Neuronal stem cell (in vitro differentiated cells): ENCODE data around the gene C22orf39.
A peak's percentile ranks its signal among the peaks of the same experiment; 100 is the strongest.

Source experiments
- DNase-seq: peaks from one replicate; pipeline ENCODE4 v3.0.0-alpha.2; 2013; ENCODE audit warnings: low spot score
- H2AFZ ChIP-seq: one replicate; pipeline ENCODE4 v1.6.1; 2013; ENCODE audit warnings: mild to moderate bottlenecking, low read length, inconsistent platforms
- H2AK5ac ChIP-seq: 2 replicates; pipeline ENCODE4 v1.6.1; 2013; ENCODE audit warnings: low read depth, mild to moderate bottlenecking, inconsistent platforms, low read length, moderate library complexity, mixed read lengths
- H2BK120ac ChIP-seq: 2 replicates; pipeline ENCODE4 v1.6.1; 2013; ENCODE audit warnings: low read depth, mild to moderate bottlenecking, inconsistent platforms, low read length, moderate library complexity, mixed read lengths
- H2BK12ac ChIP-seq: one replicate; pipeline ENCODE4 v1.6.1; 2013; ENCODE audit warnings: low read length, inconsistent platforms
- H2BK15ac ChIP-seq: 2 replicates; pipeline ENCODE4 v1.6.1; 2013; ENCODE audit warnings: mild to moderate bottlenecking, low read length, inconsistent platforms, mixed read lengths
- H2BK5ac ChIP-seq: one replicate; pipeline ENCODE4 v1.6.1; 2013; ENCODE audit warnings: inconsistent platforms, mild to moderate bottlenecking, low read length, moderate library complexity
- H3K14ac ChIP-seq: one replicate; pipeline ENCODE4 v1.6.1; 2013; ENCODE audit warnings: low read length, inconsistent platforms
- H3K18ac ChIP-seq: 2 replicates; pipeline ENCODE4 v1.6.1; 2013; ENCODE audit warnings: low read length, inconsistent platforms
- H3K23ac ChIP-seq: 2 replicates; pipeline ENCODE4 v1.6.1; 2013; ENCODE audit warnings: low read depth, mild to moderate bottlenecking, mixed read lengths, low read length, inconsistent platforms; ENCODE audit not compliant: poor library complexity
- H3K27ac ChIP-seq: replicated peaks from 3 replicates; pipeline ENCODE4 v1.5.1; 2013; ENCODE audit warnings: low read length, inconsistent platforms
- H3K27me3 ChIP-seq, 3 experiments: 2 replicates each; pipeline ENCODE4 v1.6.1; 2013; ENCODE audit warnings: low read length in 3 of 3, mild to moderate bottlenecking in 2 of 3, inconsistent platforms in 1 of 3, low read depth in 1 of 3, mixed read lengths in 1 of 3, moderate library complexity in 1 of 3; ENCODE audit not compliant: control insufficient read depth in 3 of 3, insufficient read depth in 3 of 3
- H3K36me3 ChIP-seq, 2 donors: replicated peaks in 1 of 2; 2 replicates each; pipeline ENCODE4 v1.6.1; 2013; ENCODE audit warnings: low read length in 2 of 2; ENCODE audit not compliant: control insufficient read depth in 2 of 2, insufficient read depth in 2 of 2
- H3K4ac ChIP-seq: 2 replicates; pipeline ENCODE4 v1.6.1; 2013; ENCODE audit warnings: inconsistent platforms, mild to moderate bottlenecking, low read length, moderate library complexity
- H3K4me1 ChIP-seq, 2 donors: 1 replicate in 1 of 2; 2 replicates in 1 of 2; pipeline ENCODE4 v1.6.1; 2013; ENCODE audit warnings: low read length in 2 of 2, low read depth in 1 of 2; ENCODE audit not compliant: control insufficient read depth in 2 of 2, insufficient read depth in 1 of 2
- H3K4me2 ChIP-seq: one replicate; pipeline ENCODE4 v1.6.1; 2013; ENCODE audit warnings: mild to moderate bottlenecking, low read length, inconsistent platforms; ENCODE audit not compliant: insufficient read depth, poor library complexity, severe bottlenecking
- H3K4me3 ChIP-seq, 2 donors: 2 replicates each; pipeline ENCODE4 v1.5.1; 2013; ENCODE audit warnings: low read length in 2 of 2, mild to moderate bottlenecking in 2 of 2, inconsistent platforms in 1 of 2, moderate library complexity in 1 of 2
- H3K79me1 ChIP-seq: one replicate; pipeline ENCODE4 v1.6.1; 2013; ENCODE audit warnings: low read depth, mild to moderate bottlenecking, inconsistent platforms, low read length, moderate library complexity
- H3K9ac ChIP-seq: one replicate; pipeline ENCODE4 v1.6.1; 2013; ENCODE audit warnings: mild to moderate bottlenecking, low read depth, low read length, inconsistent platforms; ENCODE audit not compliant: poor library complexity
- H3K9me3 ChIP-seq, 2 donors: replicated peaks in 1 of 2; 2 replicates each; pipeline versions ENCODE3 to v1.6.1; 2013; ENCODE audit warnings: low read length in 2 of 2, mild to moderate bottlenecking in 2 of 2, inconsistent platforms in 1 of 2, low read depth in 1 of 2, mixed read lengths in 1 of 2, moderate library complexity in 1 of 2; ENCODE audit not compliant: control insufficient read depth in 2 of 2, insufficient read depth in 1 of 2
- H4K8ac ChIP-seq: one replicate; pipeline ENCODE4 v1.6.1; 2013; ENCODE audit warnings: low read depth, mild to moderate bottlenecking, inconsistent platforms, low read length, moderate library complexity
- H4K91ac ChIP-seq: one replicate; pipeline ENCODE4 v1.6.1; 2013; ENCODE audit warnings: low read length, low read depth, mild to moderate bottlenecking, inconsistent platforms; ENCODE audit not compliant: poor library complexity
- WGBS, 2 donors: extraction: QIAGEN DNeasy Blood & Tissue Kit; methylation state at CpG; one replicate each; pipeline ENCODE4 v1.1.7; 2013; ENCODE audit warnings: missing lambda C conversion rate in 2 of 2, mixed read lengths in 1 of 2; ENCODE audit not compliant: insufficient read length in 2 of 2, insufficient replicate concordance in 1 of 2; ENCODE audit errors: extremely low coverage in 2 of 2; 5-methylcytosine and 5-hydroxymethylcytosine counted together

C22orf39 gene

GRCh38 chr22:19472233-19472632, 24.7 kb upstream of the C22orf39 start:
- Histone ChIP-seq H3K18ac (no peak overlapping the region), H3K4me3 (no peak overlapping the region), H3K4ac (no peak overlapping the region), H2AFZ (no peak overlapping the region), H2AK5ac (no peak overlapping the region), H2BK120ac (no peak overlapping the region), H3K4me2 (no peak overlapping the region), H3K4me1 (no peaks in the 10 kb centered on the region), H3K27ac (no peak overlapping the region), H3K14ac (no peak overlapping the region), H3K27me3 (no peaks in the 10 kb centered on the region), H3K23ac (no peak overlapping the region), H3K9ac (no peak overlapping the region), H2BK15ac (no peak overlapping the region), H3K36me3 (peaks cover 51 to 90% of the 10 kb centered on the region in 2 donors), H4K8ac (no peak overlapping the region), H3K79me1 (peaks cover 6% of the 10 kb centered on the region), H4K91ac (no peak overlapping the region), H3K9me3 (no peaks in the 10 kb centered on the region), H2BK12ac (no peak overlapping the region), H2BK5ac (no peak overlapping the region)
- WGBS, 2 donors = no CpG with 5 or more reads among the region's 8 CpGs
- no peak for DNase-seq

GRCh38 chr22:19471572-19471971, 24.1 kb upstream of the C22orf39 start:
- no peak overlapping the region for H3K9ac ChIP-seq
- no peak overlapping the region for H3K18ac ChIP-seq
- no peak overlapping the region for H2AFZ ChIP-seq
- WGBS, 2 donors = no CpG with 5 or more reads among the region's 11 CpGs
- H3K9me3 ChIP-seq = no peaks in the 10 kb centered on the region
- H3K4me1 ChIP-seq = no peaks in the 10 kb centered on the region
- no peak overlapping the region for H2BK5ac ChIP-seq
- H3K79me1 ChIP-seq = peaks cover 6% of the 10 kb centered on the region
- no peak for DNase-seq
- H3K14ac ChIP-seq = no peak overlapping the region
- no peak overlapping the region for H3K4ac ChIP-seq
- no peak overlapping the region for H3K23ac ChIP-seq
- no peak overlapping the region for H3K4me2 ChIP-seq
- H2AK5ac ChIP-seq = no peak overlapping the region
- no peak overlapping the region for H4K8ac ChIP-seq
- no peak overlapping the region for H2BK12ac ChIP-seq
- H2BK15ac ChIP-seq = no peak overlapping the region
- no peak overlapping the region for H3K27ac ChIP-seq
- no peaks in the 10 kb centered on the region for H3K27me3 ChIP-seq
- H3K36me3 ChIP-seq = peaks cover 57 to 97% of the 10 kb centered on the region in 2 donors
- no peak overlapping the region for H2BK120ac ChIP-seq
- H3K4me3 ChIP-seq = no peak overlapping the region
- no peak overlapping the region for H4K91ac ChIP-seq

GRCh38 chr22:19470010-19470409, 22.5 kb upstream of the C22orf39 start:
- H3K4me1 ChIP-seq = no peaks in the 10 kb centered on the region
- no peak overlapping the region for H2AFZ ChIP-seq
- H3K4me3 ChIP-seq = no peak overlapping the region
- H2BK12ac ChIP-seq = no peak overlapping the region
- H3K18ac ChIP-seq = no peak overlapping the region
- no peak overlapping the region for H4K91ac ChIP-seq
- H3K79me1 ChIP-seq = peaks cover 6% of the 10 kb centered on the region
- H3K27ac ChIP-seq = no peak overlapping the region
- H3K9ac ChIP-seq = no peak overlapping the region
- no peak overlapping the region for H3K14ac ChIP-seq
- peaks cover 0 to 3% of the 10 kb centered on the region in 2 donors for H3K9me3 ChIP-seq
- H3K36me3 ChIP-seq = peaks cover 66 to 98% of the 10 kb centered on the region in 2 donors
- no peak overlapping the region for H4K8ac ChIP-seq
- no peak overlapping the region for H2AK5ac ChIP-seq
- no peak overlapping the region for H2BK5ac ChIP-seq
- DNase-seq = no peak
- no peak overlapping the region for H3K4me2 ChIP-seq
- H3K4ac ChIP-seq = no peak overlapping the region
- no peak overlapping the region for H2BK120ac ChIP-seq
- no CpG with 5 or more reads among the region's 2 CpGs for WGBS, 2 donors
- no peaks in the 10 kb centered on the region for H3K27me3 ChIP-seq
- peak overlapping the region; percentile 23 for H3K23ac ChIP-seq
- no peak overlapping the region for H2BK15ac ChIP-seq

GRCh38 chr22:19469421-19469820, 21.9 kb upstream of the C22orf39 start:
- Histone ChIP-seq H3K14ac (no peak overlapping the region), H3K27ac (no peak overlapping the region), H2BK120ac (no peak overlapping the region), H3K18ac (no peak overlapping the region), H4K91ac (no peak overlapping the region), H3K36me3 (peaks cover 70 to 98% of the 10 kb centered on the region in 2 donors), H3K79me1 (peaks cover 6% of the 10 kb centered on the region), H3K4me3 (no peak overlapping the region), H3K4me1 (peaks cover 0 to 2% of the 10 kb centered on the region in 2 donors), H2BK15ac (no peak overlapping the region), H3K9ac (no peak overlapping the region), H2BK5ac (no peak overlapping the region), H3K4me2 (no peak overlapping the region), H3K9me3 (peaks cover 0 to 3% of the 10 kb centered on the region in 2 donors), H2AFZ (no peak overlapping the region), H3K27me3 (no peaks in the 10 kb centered on the region), H2BK12ac (no peak overlapping the region), H4K8ac (no peak overlapping the region), H3K4ac (no peak overlapping the region), H3K23ac (no peak overlapping the region), H2AK5ac (no peak overlapping the region)
- no CpG with 5 or more reads among the region's 7 CpGs for WGBS, 2 donors
- DNase-seq = no peak
